Measurements from ENCODE around the gene ADGRD1.

- TF ChIP-seq CTCF (IDR thresholded peaks at IDR 0.05) (no peak), POLR2A (IDR thresholded peaks at IDR 0.05) (no peak)
Measured at GRCh38 chr12:131052063-131052781, 98.5 kb downstream of the ADGRD1 start.
